Fibroblast of lung (primary cell): ENCODE results near the gene RHOJ. TPM values are rescaled to one million over a fixed set of nuclear protein-coding genes. Genes with fewer than 3 reads are reported as not detected.

Experiments
- DNase-seq, 2 donors: peaks; one replicate each; pipeline versions ENCODE4 v3.0.0 to v3.0.0-alpha.2; 2010; ENCODE audit warnings: low read depth in 2 of 2
- H2AFZ ChIP-seq: 2 replicates; pipeline ENCODE4 v1.5.1; 2012; ENCODE audit warnings: low read length, control low read depth, inconsistent platforms
- H3K27ac ChIP-seq: 2 replicates; pipeline ENCODE4 v1.5.1; 2011; ENCODE audit warnings: low read length, control low read depth; ENCODE audit not compliant: insufficient read depth
- H3K27me3 ChIP-seq: 2 replicates; pipeline ENCODE4 v1.5.1; 2011; ENCODE audit warnings: mild to moderate bottlenecking, low read length; ENCODE audit not compliant: control insufficient read depth, insufficient read depth
- H3K36me3 ChIP-seq: 2 replicates; pipeline ENCODE4 v1.5.1; 2011; ENCODE audit warnings: low read length; ENCODE audit not compliant: control insufficient read depth, insufficient read depth
- H3K4me1 ChIP-seq: 2 replicates; pipeline ENCODE4 v1.5.1; 2011; ENCODE audit warnings: low read length; ENCODE audit not compliant: control insufficient read depth, insufficient read depth; ENCODE audit errors: extremely low read depth
- H3K4me2 ChIP-seq: 2 replicates; pipeline ENCODE4 v1.5.1; 2011; ENCODE audit warnings: low read length, control low read depth; ENCODE audit not compliant: insufficient read depth; ENCODE audit errors: extremely low read depth
- H3K4me3 ChIP-seq, 4 experiments: fragments of 200-600 bp in 1 of 4; sonication (generic) in 1 of 4; replicated peaks in 1 of 4; 2 replicates each; pipeline ENCODE4 v1.5.1; 2011 to 2016; ENCODE audit warnings: low read length in 4 of 4, low read depth in 3 of 4, mild to moderate bottlenecking in 3 of 4, control low read depth in 2 of 4, inconsistent platforms in 1 of 4, mixed read lengths in 1 of 4; ENCODE audit not compliant: insufficient read depth in 1 of 4; ENCODE audit errors: control extremely low read depth in 1 of 4
- H3K79me2 ChIP-seq: 2 replicates; pipeline ENCODE4 v1.5.1; 2012; ENCODE audit warnings: mild to moderate bottlenecking, low read length, inconsistent platforms; ENCODE audit not compliant: control insufficient read depth, insufficient read depth
- H3K9ac ChIP-seq: 2 replicates; pipeline ENCODE4 v1.5.1; 2011; ENCODE audit warnings: mild to moderate bottlenecking, low read length, control low read depth; ENCODE audit not compliant: insufficient read depth
- H3K9me3 ChIP-seq: 2 replicates; pipeline ENCODE4 v1.5.1; 2012; ENCODE audit warnings: low read depth, low read length; ENCODE audit not compliant: control insufficient read depth, insufficient read depth
- H4K20me1 ChIP-seq: 2 replicates; pipeline ENCODE4 v1.5.1; 2011; ENCODE audit warnings: low read length; ENCODE audit not compliant: control insufficient read depth, insufficient read depth; ENCODE audit errors: extremely low read depth
- EZH2 ChIP-seq: IDR thresholded peaks from 2 replicates; pipeline ENCODE4 v1.5.1; 2012; ENCODE audit warnings: low read length, control low read depth, mild to moderate bottlenecking; ENCODE audit errors: missing control alignments
- polyA plus RNA-seq, 2 donors: library from polyadenylated mRNA; depleted of rRNA in 1 of 2; stranded (reverse) in 1 of 2; unstranded in 1 of 2; fragments of >200 nt; gene quantifications; 2 replicates each; pipeline ENCODE4 v1.2.1, GENCODE V29; 2011 to 2012; ENCODE audit warnings: missing spikeins in 1 of 2
- total RNA-seq: library from RNA; depleted of rRNA; stranded (reverse); fragments of >200 nt; gene quantifications from 2 replicates; pipeline ENCODE4 v1.2.1, GENCODE V29; 2014
- TF ChIP-seq, protein P1 (sequence below), 2 donors: IDR thresholded peaks in 1 of 2; conservative IDR thresholded peaks in 1 of 2; 1 replicate in 1 of 2; 2 replicates in 1 of 2; pipeline ENCODE4 v1.5.1; 2011 to 2012; ENCODE audit warnings: low read length in 2 of 2, control low read depth in 1 of 2, inconsistent platforms in 1 of 2, low read depth in 1 of 2, mild to moderate bottlenecking in 1 of 2

Gene RHOJ
- total and polyA plus RNA-seq, 2 donors (not counting 1 experiment from before 2014, with no cell fraction given): 1.2 to 10.4 TPM

DNA sequence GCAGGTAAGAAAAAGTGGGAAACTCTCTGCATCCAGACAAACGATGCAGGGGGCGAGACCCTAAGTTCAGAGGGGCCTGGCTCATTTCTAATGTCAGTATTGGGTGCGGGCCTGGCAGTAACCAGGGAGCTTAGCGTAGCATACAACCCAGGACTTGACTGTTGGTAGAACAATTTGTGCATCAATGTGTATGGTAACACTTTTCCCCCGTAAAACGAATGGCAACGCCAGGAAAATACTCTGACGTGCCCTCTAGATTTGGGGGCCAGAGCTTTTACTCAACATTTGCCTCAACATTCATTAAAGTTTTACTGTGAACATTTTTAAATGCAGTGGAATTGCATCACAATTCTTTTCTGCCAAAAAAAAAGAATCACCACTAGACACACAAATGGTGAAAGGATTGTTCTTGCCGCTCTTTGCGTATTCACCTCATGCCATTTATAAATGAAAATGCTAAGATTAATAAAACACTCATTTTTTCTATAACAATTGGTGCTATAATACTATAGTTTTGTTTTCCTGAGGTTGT, 867 bp downstream of the RHOJ start:
- H4K20me1 ChIP-seq: no peaks in the 10 kb centered on the region
- peak; percentile 37 to 47 for DNase-seq
- H3K9ac ChIP-seq: peak overlapping the region; percentile 52
- no peaks in the 10 kb centered on the region for H3K36me3 ChIP-seq
- no peaks in the 10 kb centered on the region for H3K9me3 ChIP-seq
- H3K27me3 ChIP-seq: no peaks in the 10 kb centered on the region
- H3K4me1 ChIP-seq: no peaks in the 10 kb centered on the region
- peak overlapping the region; percentile 42 to 80 (median 64) for H3K4me3 ChIP-seq
- H3K79me2 ChIP-seq: no peaks in the 10 kb centered on the region
- peak overlapping the region; percentile 98 for H3K4me2 ChIP-seq
- peak overlapping the region; percentile 77 for H2AFZ ChIP-seq
- H3K27ac ChIP-seq: peak overlapping the region; percentile 83
- TF ChIP-seq, protein P1, sequence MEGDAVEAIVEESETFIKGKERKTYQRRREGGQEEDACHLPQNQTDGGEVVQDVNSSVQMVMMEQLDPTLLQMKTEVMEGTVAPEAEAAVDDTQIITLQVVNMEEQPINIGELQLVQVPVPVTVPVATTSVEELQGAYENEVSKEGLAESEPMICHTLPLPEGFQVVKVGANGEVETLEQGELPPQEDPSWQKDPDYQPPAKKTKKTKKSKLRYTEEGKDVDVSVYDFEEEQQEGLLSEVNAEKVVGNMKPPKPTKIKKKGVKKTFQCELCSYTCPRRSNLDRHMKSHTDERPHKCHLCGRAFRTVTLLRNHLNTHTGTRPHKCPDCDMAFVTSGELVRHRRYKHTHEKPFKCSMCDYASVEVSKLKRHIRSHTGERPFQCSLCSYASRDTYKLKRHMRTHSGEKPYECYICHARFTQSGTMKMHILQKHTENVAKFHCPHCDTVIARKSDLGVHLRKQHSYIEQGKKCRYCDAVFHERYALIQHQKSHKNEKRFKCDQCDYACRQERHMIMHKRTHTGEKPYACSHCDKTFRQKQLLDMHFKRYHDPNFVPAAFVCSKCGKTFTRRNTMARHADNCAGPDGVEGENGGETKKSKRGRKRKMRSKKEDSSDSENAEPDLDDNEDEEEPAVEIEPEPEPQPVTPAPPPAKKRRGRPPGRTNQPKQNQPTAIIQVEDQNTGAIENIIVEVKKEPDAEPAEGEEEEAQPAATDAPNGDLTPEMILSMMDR (conservative IDR thresholded peaks at IDR 0.05 in 1 of 2, IDR thresholded peaks at IDR 0.05 in 1 of 2; ENCODE audit: low read depth in 1 of 2, low read length in 2 of 2): no peak
- TF ChIP-seq EZH2: no peak

DNA sequence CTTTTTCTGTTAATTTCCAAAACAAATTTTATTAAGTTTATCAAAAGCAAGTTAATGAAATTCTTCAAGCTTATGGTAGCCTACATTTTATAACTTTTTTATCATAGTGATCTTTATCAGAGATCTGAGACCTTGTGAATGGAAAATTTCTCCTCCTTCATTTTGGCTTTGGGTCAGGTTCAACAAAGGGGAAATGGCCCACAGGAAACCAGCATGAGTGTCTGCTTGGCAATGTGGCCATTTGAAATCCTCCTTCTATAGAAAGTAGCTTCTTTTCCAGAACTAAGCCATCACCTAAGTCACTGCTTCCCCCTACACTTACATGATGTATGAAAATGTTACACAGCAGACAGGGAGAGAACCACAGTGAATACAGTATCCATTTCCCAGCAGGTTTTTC, 1.6 kb downstream of the RHOJ start:
- Histone ChIP-seq H3K4me1 (no peaks in the 10 kb centered on the region), H3K4me2 (peak overlapping the region; percentile 98), H4K20me1 (no peaks in the 10 kb centered on the region), H3K9ac (no peak overlapping the region), H3K36me3 (no peaks in the 10 kb centered on the region), H3K9me3 (no peaks in the 10 kb centered on the region), H2AFZ (peak overlapping the region; percentile 38), H3K27me3 (no peaks in the 10 kb centered on the region), H3K79me2 (no peaks in the 10 kb centered on the region), H3K27ac (peak overlapping the region; percentile 83), H3K4me3 (peak overlapping the region; percentile 42 to 80 (median 64))
- TF ChIP-seq, protein P1 (conservative IDR thresholded peaks at IDR 0.05 in 1 of 2, IDR thresholded peaks at IDR 0.05 in 1 of 2; ENCODE audit: low read depth in 1 of 2, low read length in 2 of 2): no peak
- TF ChIP-seq EZH2: no peak
- peak; percentile 35 to 65 for DNase-seq

DNA sequence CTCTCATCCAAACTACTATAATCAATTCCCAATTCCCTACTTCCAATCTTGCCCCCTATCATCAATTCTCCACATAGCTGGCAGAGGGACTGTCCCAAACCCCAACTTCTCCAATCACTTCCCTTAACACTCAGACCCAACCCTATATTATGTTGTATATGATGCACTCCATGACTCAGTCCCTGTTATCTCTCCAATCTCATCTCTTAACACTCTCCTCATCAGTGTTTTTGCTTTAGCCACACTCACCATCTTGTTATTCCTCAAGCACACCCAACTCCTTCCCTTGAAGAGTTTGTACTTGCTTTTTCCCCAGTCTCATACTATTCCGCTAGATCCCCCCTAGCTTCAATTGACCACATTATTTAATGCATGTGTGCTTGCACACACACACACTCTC, 4.9 kb downstream of the RHOJ start:
- Histone ChIP-seq H3K4me2 (no peak overlapping the region), H2AFZ (no peak overlapping the region), H3K4me1 (no peaks in the 10 kb centered on the region), H3K27me3 (no peaks in the 10 kb centered on the region), H3K9ac (no peak overlapping the region), H3K4me3 (no peak overlapping the region), H3K79me2 (no peaks in the 10 kb centered on the region), H3K36me3 (no peaks in the 10 kb centered on the region), H3K27ac (no peak overlapping the region), H3K9me3 (no peaks in the 10 kb centered on the region), H4K20me1 (no peaks in the 10 kb centered on the region)
- TF ChIP-seq EZH2: no peak
- TF ChIP-seq, protein P1 (conservative IDR thresholded peaks at IDR 0.05 in 1 of 2, IDR thresholded peaks at IDR 0.05 in 1 of 2; ENCODE audit: low read depth in 1 of 2, low read length in 2 of 2): no peak
- DNase-seq: peak in 1 of 2 donors; percentile 39
